Transverse colon (tissue), 4 donors: ENCODE measurements around the gene FAM219A. TPM values are rescaled to one million over a fixed set of nuclear protein-coding genes. Genes with fewer than 3 reads are reported as not detected.

Source experiments
- DNase-seq: peaks from one replicate; pipeline ENCODE4 v3.0.0-alpha.2; 2019
- H3K27ac ChIP-seq, 4 donors: fragments of 200-600 bp; sonication (generic); 2 replicates each; pipeline ENCODE4 v1.5.1; 2016 to 2018; ENCODE audit warnings: inconsistent platforms in 4 of 4
- H3K27me3 ChIP-seq: fragments of 200-600 bp; sonication (generic); 2 replicates; pipeline ENCODE4 v1.5.1; 2017; ENCODE audit warnings: inconsistent platforms
- H3K36me3 ChIP-seq, 4 donors: fragments of 200-600 bp; sonication (generic); 2 replicates each; pipeline ENCODE4 v1.5.1; 2017 to 2019; ENCODE audit warnings: inconsistent platforms in 4 of 4
- H3K4me1 ChIP-seq, 4 donors: fragments of 200-600 bp; sonication (generic); 2 replicates each; pipeline ENCODE4 v1.5.1; 2017 to 2020; ENCODE audit warnings: inconsistent platforms in 4 of 4
- H3K4me3 ChIP-seq, 4 donors: fragments of 200-600 bp; sonication (generic); 1 replicate in 1 of 4; 2 replicates in 3 of 4; pipeline versions ENCODE4 v1.5.1 to v1.6.1; 2017 to 2019; ENCODE audit warnings: inconsistent platforms in 4 of 4
- H3K9me3 ChIP-seq, 2 donors: fragments of 200-600 bp; sonication (generic); 2 replicates each; pipeline ENCODE4 v1.5.1; 2017 to 2019; ENCODE audit warnings: inconsistent platforms in 2 of 2
- EP300 ChIP-seq: sonication (generic); formaldehyde crosslinking; IDR thresholded peaks from one replicate; pipeline ENCODE4 v1.6.1; 2017; ENCODE audit warnings: antibody characterized with exemption, low read depth
- POLR2A ChIP-seq: fragments of 450-650 bp; IDR thresholded peaks from one replicate; pipeline ENCODE4 v1.6.1; 2016; ENCODE audit warnings: antibody characterized with exemption, mild to moderate bottlenecking, moderate library complexity
- POLR2AphosphoS5 ChIP-seq, 3 donors: sonication (generic); formaldehyde crosslinking; IDR thresholded peaks; one replicate each; pipeline ENCODE4 v1.6.1; 2016; ENCODE audit warnings: antibody characterized with exemption in 3 of 3
- WGBS, 2 donors: methylation state at CpG; one replicate each; pipeline ENCODE4 v1.1.5; 2018; ENCODE audit warnings: low coverage in 1 of 2; 5-methylcytosine and 5-hydroxymethylcytosine counted together
- in situ Hi-C, 4 donors: fragments of 200-750 bp; cut with MboI; loops; one replicate each; pipeline versions ENCODE4 v1.15.0 to v1.15.1; 2017; ENCODE audit warnings: low sequenced_read_pairs in 3 of 4, low pct_ligation_motif_present in 1 of 4, low pct_unique_long_range_greater_than_20kb in 1 of 4
- intact Hi-C: fragments of 100-400 bp; cut with DNase I; formaldehyde crosslinking; loops from one replicate; pipeline ENCODE4 v1.15.1; 2023; ENCODE audit warnings: low total_unique reads
- total RNA-seq, 4 donors: library from RNA; depleted of rRNA; stranded (reverse); fragments of >200 nt; gene quantifications; one replicate each; pipeline ENCODE4 v1.1.0, GENCODE V29; 2016
- TF ChIP-seq, protein P1 (sequence below), 5 experiments: fragments of 200-600 bp in 3 of 5; fragments of 450-650 bp in 2 of 5; sonication (generic) in 3 of 5; IDR thresholded peaks; 1 replicate in 2 of 5; 2 replicates in 3 of 5; pipeline ENCODE4 v1.5.1; 2016 to 2017; ENCODE audit warnings: antibody characterized with exemption in 5 of 5, inconsistent platforms in 3 of 5, mild to moderate bottlenecking in 2 of 5, moderate library complexity in 1 of 5

FAM219A gene
- total RNA-seq, 4 donors from 2014 or later, result 3.7 to 15.3 (median 8.0) TPM

DNA sequence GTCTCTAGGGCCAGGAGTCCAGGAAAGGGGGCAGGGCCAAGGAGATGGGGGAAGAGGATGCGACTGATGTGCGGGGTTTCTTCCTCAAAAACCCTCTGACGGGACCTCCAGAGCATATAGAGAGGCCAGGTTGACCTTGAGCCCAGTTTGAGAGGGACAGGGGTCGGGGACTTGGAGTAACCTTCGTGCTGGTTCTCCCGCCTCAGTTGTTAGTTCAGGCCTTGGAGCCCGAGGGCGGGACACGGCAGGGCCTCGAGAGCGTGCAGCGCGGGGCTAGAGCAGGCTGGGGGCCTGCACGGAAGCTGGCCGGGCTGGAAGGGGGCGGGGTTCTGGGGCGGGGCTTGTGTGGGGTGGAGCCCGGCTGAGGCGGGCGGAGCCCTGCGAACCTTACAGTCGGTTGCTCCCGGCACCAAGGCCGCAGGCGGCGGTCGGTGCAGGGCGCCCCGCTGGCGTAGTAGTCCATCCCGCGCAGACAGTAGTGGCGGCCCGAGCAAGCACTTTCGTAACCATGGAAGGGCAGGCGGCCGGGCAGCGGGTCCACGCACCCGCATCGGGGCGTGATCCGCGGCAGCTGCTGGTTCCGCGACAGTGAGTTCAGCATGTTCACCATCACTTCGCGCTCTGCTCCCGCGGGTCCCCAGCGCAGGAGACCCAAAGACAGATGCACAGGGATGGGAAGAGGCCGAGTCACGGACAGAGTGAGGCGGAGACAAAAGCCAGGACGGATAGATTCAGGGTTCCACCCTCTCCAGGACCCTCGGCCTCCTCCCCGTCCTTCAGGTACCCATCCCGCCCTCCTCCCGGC is 77.7 kb downstream of the FAM219A start:
- intact Hi-C loops (loop anchor here (5.0 kb wide), 1 partner anchor 253 kb away; the partner anchor contains the start of gene DCAF12), in situ Hi-C loops (loop anchor here in 1 of 4 donors (10.0 kb wide), 1 partner anchor 46 kb away; no protein-coding TSS in a partner anchor)
- no peaks in the 10 kb centered on the region for H3K9me3 ChIP-seq
- H3K27ac ChIP-seq, result peak overlapping the region; percentile 74 to 86 (median 78)
- no peaks in the 10 kb centered on the region for H3K36me3 ChIP-seq
- H3K4me1 ChIP-seq, result peaks cover 17 to 30% (median 26%) of the 10 kb centered on the region in 4 donors
- peak overlapping the region; percentile 39 to 52 (median 46) for H3K4me3 ChIP-seq
- H3K27me3 ChIP-seq, result no peaks in the 10 kb centered on the region
- WGBS, 2 donors, result 6 to 18% methylated on average over 4 to 47 of the region's 59 CpGs
- TF ChIP-seq, protein P1, sequence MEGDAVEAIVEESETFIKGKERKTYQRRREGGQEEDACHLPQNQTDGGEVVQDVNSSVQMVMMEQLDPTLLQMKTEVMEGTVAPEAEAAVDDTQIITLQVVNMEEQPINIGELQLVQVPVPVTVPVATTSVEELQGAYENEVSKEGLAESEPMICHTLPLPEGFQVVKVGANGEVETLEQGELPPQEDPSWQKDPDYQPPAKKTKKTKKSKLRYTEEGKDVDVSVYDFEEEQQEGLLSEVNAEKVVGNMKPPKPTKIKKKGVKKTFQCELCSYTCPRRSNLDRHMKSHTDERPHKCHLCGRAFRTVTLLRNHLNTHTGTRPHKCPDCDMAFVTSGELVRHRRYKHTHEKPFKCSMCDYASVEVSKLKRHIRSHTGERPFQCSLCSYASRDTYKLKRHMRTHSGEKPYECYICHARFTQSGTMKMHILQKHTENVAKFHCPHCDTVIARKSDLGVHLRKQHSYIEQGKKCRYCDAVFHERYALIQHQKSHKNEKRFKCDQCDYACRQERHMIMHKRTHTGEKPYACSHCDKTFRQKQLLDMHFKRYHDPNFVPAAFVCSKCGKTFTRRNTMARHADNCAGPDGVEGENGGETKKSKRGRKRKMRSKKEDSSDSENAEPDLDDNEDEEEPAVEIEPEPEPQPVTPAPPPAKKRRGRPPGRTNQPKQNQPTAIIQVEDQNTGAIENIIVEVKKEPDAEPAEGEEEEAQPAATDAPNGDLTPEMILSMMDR (IDR thresholded peaks at IDR 0.05), result no peak
- TF ChIP-seq POLR2AphosphoS5 (IDR thresholded peaks at IDR 0.05) (peak; percentile 77 to 85 (median 84)), POLR2A (peak; percentile 80), EP300 (no peak)
- peak; percentile 86 for DNase-seq

DNA sequence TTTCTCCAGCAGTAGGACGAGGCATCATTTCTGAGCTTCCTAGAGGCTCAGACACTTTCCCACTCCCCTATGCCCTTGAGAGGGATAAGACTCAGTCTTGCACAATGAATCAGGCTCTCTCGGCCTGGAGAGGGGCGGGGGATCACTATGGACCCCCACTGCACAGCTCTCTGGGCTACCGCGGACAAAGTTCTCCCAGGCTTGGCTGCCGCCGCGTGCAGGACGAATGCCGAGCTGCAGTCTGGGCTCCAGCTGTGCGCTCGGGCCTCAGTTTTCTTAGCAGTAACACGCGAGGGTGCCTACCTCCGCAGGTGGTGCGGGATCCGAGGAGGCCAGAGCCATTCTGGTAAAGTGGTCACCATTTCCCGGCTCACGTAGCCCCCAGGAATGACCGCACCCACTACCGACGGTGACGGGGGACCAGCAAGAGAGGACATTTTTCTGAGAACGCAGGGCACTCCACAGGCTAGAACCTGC is 78.3 kb downstream of the FAM219A start:
- 68% methylated on average over 23 of the region's 24 CpGs; no CpG with 5 or more reads in 1 of the 2 donors for WGBS, 2 donors
- intact Hi-C loops, result loop anchor here (5.0 kb wide), 1 partner anchor 253 kb away; the partner anchor contains the start of gene DCAF12
- Histone ChIP-seq H3K9me3 (no peaks in the 10 kb centered on the region), H3K27me3 (no peaks in the 10 kb centered on the region), H3K4me3 (peak overlapping the region in 3 of 4 donors; percentile 16 to 45 (median 39)), H3K4me1 (peaks cover 17 to 36% (median 31%) of the 10 kb centered on the region in 4 donors), H3K36me3 (no peaks in the 10 kb centered on the region), H3K27ac (peak overlapping the region; percentile 74 to 86 (median 78))
- TF ChIP-seq EP300 (no peak), POLR2AphosphoS5 (IDR thresholded peaks at IDR 0.05) (no peak), POLR2A (no peak)
- TF ChIP-seq, protein P1 (IDR thresholded peaks at IDR 0.05), result no peak
- DNase-seq, result no peak
- in situ Hi-C loops, result loop anchor here in 1 of 4 donors (10.0 kb wide), 1 partner anchor 45 kb away; no protein-coding TSS in a partner anchor

DNA sequence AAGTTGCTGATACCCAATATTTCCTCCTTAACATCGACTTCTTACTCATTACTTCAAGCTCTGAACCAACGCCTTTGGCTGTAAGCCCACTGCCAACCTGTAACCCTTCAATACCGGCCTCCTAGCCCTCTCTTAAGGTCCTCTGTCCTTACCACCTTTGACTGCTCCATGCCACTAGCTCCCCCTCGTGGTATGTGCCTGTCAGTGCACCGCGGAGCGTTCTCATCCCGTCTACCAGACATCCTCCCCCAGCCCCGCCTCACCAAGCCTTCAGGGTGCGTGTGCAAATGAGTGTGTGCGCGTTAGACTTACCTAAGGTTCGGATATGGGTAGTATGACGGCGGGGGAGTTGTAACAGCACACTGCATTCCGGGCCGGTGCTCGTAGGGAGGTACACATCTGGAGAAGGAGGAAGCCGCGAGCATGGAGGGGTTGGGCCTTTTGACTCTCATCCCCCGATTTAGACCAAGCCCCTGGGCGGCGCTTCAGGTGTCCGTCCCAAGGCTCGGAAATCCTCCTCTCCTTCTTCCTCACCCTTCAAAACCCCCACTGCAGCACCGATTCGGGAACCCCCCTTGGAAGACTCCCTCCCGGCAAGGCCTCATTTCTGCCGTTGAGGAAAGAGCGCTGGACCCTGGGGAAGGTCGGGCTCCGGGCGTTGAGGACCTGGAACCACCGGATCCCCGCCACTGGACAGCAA is 78.9 kb downstream of the FAM219A start:
- Histone ChIP-seq H3K27me3 (no peaks in the 10 kb centered on the region), H3K36me3 (no peaks in the 10 kb centered on the region), H3K4me3 (peak overlapping the region; percentile 3 to 45 (median 28)), H3K4me1 (peaks cover 17 to 37% (median 31%) of the 10 kb centered on the region in 4 donors), H3K9me3 (no peaks in the 10 kb centered on the region), H3K27ac (peak overlapping the region; percentile 74 to 86 (median 78))
- in situ Hi-C loops (loop anchor here in 1 of 4 donors (10.0 kb wide), 1 partner anchor 45 kb away; no protein-coding TSS in a partner anchor), intact Hi-C loops (loop anchor here (2.0 to 5.0 kb wide), 2 partner anchors 47 to 252 kb away; partner anchors contain the start of gene DCAF12)
- WGBS, 2 donors, result 10% methylated on average over 35 of the region's 35 CpGs; no CpG with 5 or more reads in 1 of the 2 donors
- DNase-seq, result peak; percentile 94
- TF ChIP-seq, protein P1 (IDR thresholded peaks at IDR 0.05), result peak; percentile 96 to 99 (median 98)
- TF ChIP-seq POLR2AphosphoS5 (IDR thresholded peaks at IDR 0.05) (peak in 2 of 3 donors; percentile 28 to 47), EP300 (no peak), POLR2A (peak; percentile 41)
